Measurements from ENCODE around the gene TRAK1.

- TF ChIP-seq, protein P1, sequence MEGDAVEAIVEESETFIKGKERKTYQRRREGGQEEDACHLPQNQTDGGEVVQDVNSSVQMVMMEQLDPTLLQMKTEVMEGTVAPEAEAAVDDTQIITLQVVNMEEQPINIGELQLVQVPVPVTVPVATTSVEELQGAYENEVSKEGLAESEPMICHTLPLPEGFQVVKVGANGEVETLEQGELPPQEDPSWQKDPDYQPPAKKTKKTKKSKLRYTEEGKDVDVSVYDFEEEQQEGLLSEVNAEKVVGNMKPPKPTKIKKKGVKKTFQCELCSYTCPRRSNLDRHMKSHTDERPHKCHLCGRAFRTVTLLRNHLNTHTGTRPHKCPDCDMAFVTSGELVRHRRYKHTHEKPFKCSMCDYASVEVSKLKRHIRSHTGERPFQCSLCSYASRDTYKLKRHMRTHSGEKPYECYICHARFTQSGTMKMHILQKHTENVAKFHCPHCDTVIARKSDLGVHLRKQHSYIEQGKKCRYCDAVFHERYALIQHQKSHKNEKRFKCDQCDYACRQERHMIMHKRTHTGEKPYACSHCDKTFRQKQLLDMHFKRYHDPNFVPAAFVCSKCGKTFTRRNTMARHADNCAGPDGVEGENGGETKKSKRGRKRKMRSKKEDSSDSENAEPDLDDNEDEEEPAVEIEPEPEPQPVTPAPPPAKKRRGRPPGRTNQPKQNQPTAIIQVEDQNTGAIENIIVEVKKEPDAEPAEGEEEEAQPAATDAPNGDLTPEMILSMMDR (conservative IDR thresholded peaks at IDR 0.05): no peak
- no peak for TF ChIP-seq EZH2 (IDR thresholded peaks at IDR 0.05; ENCODE audit: low read depth)
These were observed 6.4 kb downstream of the TRAK1 start for GRCh38 chr3:42097566-42097946.
